ENCODE measurements around the gene MS4A4E.

DNA sequence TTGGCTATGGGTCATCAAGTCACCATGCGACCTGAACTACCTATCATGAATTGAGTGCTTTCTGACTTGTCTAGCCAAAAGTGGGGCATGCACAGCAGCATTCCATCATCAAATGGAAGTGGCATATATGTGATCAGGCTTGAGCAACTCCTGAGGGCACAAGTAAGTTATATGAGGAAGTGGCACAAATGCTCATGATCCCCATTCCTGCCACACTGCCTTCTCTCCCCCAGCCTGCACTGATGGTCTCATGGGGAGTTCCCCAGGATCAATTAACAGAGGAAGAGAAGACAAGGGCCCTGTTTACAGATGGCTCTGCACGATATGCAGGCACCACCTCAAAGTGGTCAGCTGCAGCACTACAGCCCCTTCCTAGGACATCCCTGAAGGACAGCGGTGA is 21.8 kb downstream of the MS4A4E start:
- TF ChIP-seq, protein P1, sequence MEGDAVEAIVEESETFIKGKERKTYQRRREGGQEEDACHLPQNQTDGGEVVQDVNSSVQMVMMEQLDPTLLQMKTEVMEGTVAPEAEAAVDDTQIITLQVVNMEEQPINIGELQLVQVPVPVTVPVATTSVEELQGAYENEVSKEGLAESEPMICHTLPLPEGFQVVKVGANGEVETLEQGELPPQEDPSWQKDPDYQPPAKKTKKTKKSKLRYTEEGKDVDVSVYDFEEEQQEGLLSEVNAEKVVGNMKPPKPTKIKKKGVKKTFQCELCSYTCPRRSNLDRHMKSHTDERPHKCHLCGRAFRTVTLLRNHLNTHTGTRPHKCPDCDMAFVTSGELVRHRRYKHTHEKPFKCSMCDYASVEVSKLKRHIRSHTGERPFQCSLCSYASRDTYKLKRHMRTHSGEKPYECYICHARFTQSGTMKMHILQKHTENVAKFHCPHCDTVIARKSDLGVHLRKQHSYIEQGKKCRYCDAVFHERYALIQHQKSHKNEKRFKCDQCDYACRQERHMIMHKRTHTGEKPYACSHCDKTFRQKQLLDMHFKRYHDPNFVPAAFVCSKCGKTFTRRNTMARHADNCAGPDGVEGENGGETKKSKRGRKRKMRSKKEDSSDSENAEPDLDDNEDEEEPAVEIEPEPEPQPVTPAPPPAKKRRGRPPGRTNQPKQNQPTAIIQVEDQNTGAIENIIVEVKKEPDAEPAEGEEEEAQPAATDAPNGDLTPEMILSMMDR (IDR thresholded peaks at IDR 0.05) = no peak
- TF ChIP-seq EZH2phosphoT487 (IDR thresholded peaks at IDR 0.05) (no peak), EZH2 (IDR thresholded peaks at IDR 0.05) (no peak)
